PC-9 (cell line): ENCODE measurements around the gene NUCB2.

ENCODE experiments used
- EZH2 ChIP-seq: fragments of 200-600 bp; sonication (generic); IDR thresholded peaks from 2 replicates; pipeline ENCODE4 v1.8.0; 2017; ENCODE audit warnings: antibody characterized with exemption, low read depth
- TF ChIP-seq, protein P1 (sequence below): fragments of 200-600 bp; sonication (generic); conservative IDR thresholded peaks from 2 replicates; pipeline ENCODE4 v1.6.1; 2017; ENCODE audit warnings: mixed run types, antibody characterized with exemption, mild to moderate bottlenecking, moderate library complexity

GRCh38 chr11:17350455-17351171, 74.1 kb downstream of the NUCB2 start:
- TF ChIP-seq, protein P1, sequence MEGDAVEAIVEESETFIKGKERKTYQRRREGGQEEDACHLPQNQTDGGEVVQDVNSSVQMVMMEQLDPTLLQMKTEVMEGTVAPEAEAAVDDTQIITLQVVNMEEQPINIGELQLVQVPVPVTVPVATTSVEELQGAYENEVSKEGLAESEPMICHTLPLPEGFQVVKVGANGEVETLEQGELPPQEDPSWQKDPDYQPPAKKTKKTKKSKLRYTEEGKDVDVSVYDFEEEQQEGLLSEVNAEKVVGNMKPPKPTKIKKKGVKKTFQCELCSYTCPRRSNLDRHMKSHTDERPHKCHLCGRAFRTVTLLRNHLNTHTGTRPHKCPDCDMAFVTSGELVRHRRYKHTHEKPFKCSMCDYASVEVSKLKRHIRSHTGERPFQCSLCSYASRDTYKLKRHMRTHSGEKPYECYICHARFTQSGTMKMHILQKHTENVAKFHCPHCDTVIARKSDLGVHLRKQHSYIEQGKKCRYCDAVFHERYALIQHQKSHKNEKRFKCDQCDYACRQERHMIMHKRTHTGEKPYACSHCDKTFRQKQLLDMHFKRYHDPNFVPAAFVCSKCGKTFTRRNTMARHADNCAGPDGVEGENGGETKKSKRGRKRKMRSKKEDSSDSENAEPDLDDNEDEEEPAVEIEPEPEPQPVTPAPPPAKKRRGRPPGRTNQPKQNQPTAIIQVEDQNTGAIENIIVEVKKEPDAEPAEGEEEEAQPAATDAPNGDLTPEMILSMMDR: no peak
- TF ChIP-seq EZH2: no peak
